DOHH2 (cell line): ENCODE data around the gene CAMSAP1.
"Not testable (repeated sequence)": the region's sequence is repeated elsewhere in the genome, so short reads cannot be mapped to it uniquely, and the experiment has no call there.

Experiments
- EZH2phosphoT487 ChIP-seq: fragments of 200-600 bp; sonication (generic); IDR thresholded peaks from 2 replicates; pipeline ENCODE4 v1.6.1; 2017; ENCODE audit warnings: borderline replicate concordance, mild to moderate bottlenecking, antibody characterized with exemption, low read length, moderate library complexity, mixed read lengths
- TF ChIP-seq, protein P1 (sequence below): fragments of 200-600 bp; sonication (generic); IDR thresholded peaks from one replicate; pipeline ENCODE4 v1.5.1; 2014; ENCODE audit warnings: antibody characterized with exemption, mild to moderate bottlenecking, low read depth, low read length; ENCODE audit not compliant: poor library complexity, severe bottlenecking

DNA sequence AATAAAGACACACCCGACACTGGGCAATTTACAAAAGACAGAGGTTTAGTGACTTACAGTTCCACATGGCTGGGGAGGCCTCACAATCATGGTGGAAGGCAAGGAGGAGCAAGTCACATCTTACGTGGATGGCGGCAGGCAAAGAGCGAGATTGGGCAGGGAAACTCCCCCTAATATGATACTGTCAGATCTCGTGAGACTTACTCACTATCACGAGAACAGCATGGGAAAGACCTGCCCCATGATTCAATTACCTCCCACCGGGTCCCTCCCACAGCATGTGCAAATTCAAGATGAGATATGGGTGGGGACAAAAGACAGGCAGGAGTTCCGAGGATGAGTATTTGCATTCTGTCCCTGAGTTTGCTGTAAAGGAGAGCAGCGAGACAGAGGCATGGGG lies 3.9 kb upstream of the CAMSAP1 start:
- TF ChIP-seq, protein P1, sequence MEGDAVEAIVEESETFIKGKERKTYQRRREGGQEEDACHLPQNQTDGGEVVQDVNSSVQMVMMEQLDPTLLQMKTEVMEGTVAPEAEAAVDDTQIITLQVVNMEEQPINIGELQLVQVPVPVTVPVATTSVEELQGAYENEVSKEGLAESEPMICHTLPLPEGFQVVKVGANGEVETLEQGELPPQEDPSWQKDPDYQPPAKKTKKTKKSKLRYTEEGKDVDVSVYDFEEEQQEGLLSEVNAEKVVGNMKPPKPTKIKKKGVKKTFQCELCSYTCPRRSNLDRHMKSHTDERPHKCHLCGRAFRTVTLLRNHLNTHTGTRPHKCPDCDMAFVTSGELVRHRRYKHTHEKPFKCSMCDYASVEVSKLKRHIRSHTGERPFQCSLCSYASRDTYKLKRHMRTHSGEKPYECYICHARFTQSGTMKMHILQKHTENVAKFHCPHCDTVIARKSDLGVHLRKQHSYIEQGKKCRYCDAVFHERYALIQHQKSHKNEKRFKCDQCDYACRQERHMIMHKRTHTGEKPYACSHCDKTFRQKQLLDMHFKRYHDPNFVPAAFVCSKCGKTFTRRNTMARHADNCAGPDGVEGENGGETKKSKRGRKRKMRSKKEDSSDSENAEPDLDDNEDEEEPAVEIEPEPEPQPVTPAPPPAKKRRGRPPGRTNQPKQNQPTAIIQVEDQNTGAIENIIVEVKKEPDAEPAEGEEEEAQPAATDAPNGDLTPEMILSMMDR, result not testable (repeated sequence)
- TF ChIP-seq EZH2phosphoT487, result not testable (repeated sequence)
